Panc1 (cell line): ENCODE results near the gene KCNJ11. TPM values are rescaled to one million over a fixed set of nuclear protein-coding genes. Genes with fewer than 3 reads are reported as not detected.

Experiments
- ATAC-seq: fragments of 200-7000 bp; cut with Tn5 transposase; 2 replicates; pipeline ENCODE4 v1.9.1; 2020; ENCODE audit warnings: mild to moderate bottlenecking, moderate library complexity
- BruUV-seq: library from RNA; stranded (reverse); fragments of 400-500 nt; replicated peaks from 2 replicates; lab custom pipeline; 2021; lab: Mats Ljungman, UMichigan
- CTCF ChIA-PET: fragments of 300-600 bp; sonication (Branson Sonifier 250); formaldehyde crosslinking; loops from one replicate; lab custom pipeline; 2022; ENCODE audit warnings: antibody characterized with exemption; lab: Charles Lee
- POLR2A ChIA-PET: fragments of 300-600 bp; sonication (Branson Sonifier 250); formaldehyde crosslinking; loops from one replicate; lab custom pipeline; 2022; ENCODE audit warnings: antibody characterized with exemption; lab: Charles Lee
- DNase-seq: peaks from one replicate; pipeline ENCODE4 v3.0.0-alpha.2; 2010; ENCODE audit warnings: low read depth, low spot score
- H3K27ac ChIP-seq: 2 replicates; pipeline ENCODE4 v1.5.1; 2011; ENCODE audit warnings: mild to moderate bottlenecking, low read length, inconsistent platforms
- H3K27me3 ChIP-seq: fragments of 200-500 bp; sonication (Bioruptor generic); 2 replicates; pipeline ENCODE4 v1.6.0; 2014; ENCODE audit warnings: low read length, inconsistent platforms; ENCODE audit not compliant: control insufficient read depth, insufficient read depth
- H3K36me3 ChIP-seq: fragments of 200-500 bp; sonication (Bioruptor generic); 2 replicates; pipeline ENCODE4 v1.5.1; 2014; ENCODE audit warnings: inconsistent platforms, mild to moderate bottlenecking, low read length, moderate library complexity; ENCODE audit not compliant: control insufficient read depth, insufficient read depth
- H3K4me1 ChIP-seq: 2 replicates; pipeline ENCODE4 v1.5.1; 2011; ENCODE audit warnings: inconsistent platforms, mild to moderate bottlenecking, low read length, moderate library complexity; ENCODE audit not compliant: control insufficient read depth, insufficient read depth
- H3K4me3 ChIP-seq, 2 experiments: 2 replicates each; pipeline ENCODE4 v1.5.1; 2011 to 2012; ENCODE audit warnings: low read depth in 2 of 2, low read length in 2 of 2, mild to moderate bottlenecking in 2 of 2, inconsistent platforms in 1 of 2, moderate library complexity in 1 of 2
- H3K9me3 ChIP-seq: fragments of 200-500 bp; sonication (Bioruptor generic); 2 replicates; pipeline ENCODE4 v1.5.1; 2014; ENCODE audit warnings: low read depth, mild to moderate bottlenecking, inconsistent platforms, low read length, moderate library complexity; ENCODE audit not compliant: control insufficient read depth, insufficient read depth
- POLR2AphosphoS5 ChIP-seq: IDR thresholded peaks from 2 replicates; pipeline ENCODE4 v1.6.1; 2012; ENCODE audit warnings: mild to moderate bottlenecking, low read depth, low read length, moderate library complexity
- SIN3A ChIP-seq: IDR thresholded peaks from 2 replicates; pipeline ENCODE4 v1.6.1; 2012; ENCODE audit warnings: low read depth, mild to moderate bottlenecking, low read length, moderate library complexity, borderline replicate concordance; ENCODE audit not compliant: insufficient read depth
- TCF7L2 ChIP-seq: IDR thresholded peaks from 2 replicates; pipeline ENCODE4 v1.6.1; 2011; ENCODE audit warnings: mild to moderate bottlenecking, low read depth, low read length, inconsistent platforms
- in situ Hi-C: cut with HindIII; loops from 2 replicates; pipeline ENCODE4 v1.10.0; 2016; ENCODE audit warnings: low sequenced_read_pairs, low pct_unique_long_range_greater_than_20kb
- intact Hi-C: fragments of 100-400 bp; cut with micrococcal nuclease; formaldehyde crosslinking; loops from one replicate; pipeline ENCODE4 v1.10.0; 2022; ENCODE audit not compliant: unreplicated experiment
- total RNA-seq: library from RNA; stranded (reverse); gene quantifications from one replicate; pipeline ENCODE4 v1.2.1, GENCODE V29; 2021; ENCODE audit not compliant: unreplicated experiment
- TF ChIP-seq, protein P1 (sequence below): fragments of 450-650 bp; IDR thresholded peaks from 2 replicates; pipeline ENCODE4 v1.5.1; 2017; ENCODE audit warnings: mild to moderate bottlenecking
- TF ChIP-seq, protein P2 (sequence below), 2 experiments: IDR thresholded peaks; 2 replicates each; pipeline ENCODE4 v1.6.1; 2011 to 2012; ENCODE audit warnings: low read depth in 2 of 2, control low read depth in 1 of 2, low read length in 1 of 2, mild to moderate bottlenecking in 1 of 2, moderate library complexity in 1 of 2; ENCODE audit not compliant: insufficient read depth in 1 of 2

The KCNJ11 gene
- total RNA-seq, 1 experiment from 2014 or later, result 0.67 TPM

DNA sequence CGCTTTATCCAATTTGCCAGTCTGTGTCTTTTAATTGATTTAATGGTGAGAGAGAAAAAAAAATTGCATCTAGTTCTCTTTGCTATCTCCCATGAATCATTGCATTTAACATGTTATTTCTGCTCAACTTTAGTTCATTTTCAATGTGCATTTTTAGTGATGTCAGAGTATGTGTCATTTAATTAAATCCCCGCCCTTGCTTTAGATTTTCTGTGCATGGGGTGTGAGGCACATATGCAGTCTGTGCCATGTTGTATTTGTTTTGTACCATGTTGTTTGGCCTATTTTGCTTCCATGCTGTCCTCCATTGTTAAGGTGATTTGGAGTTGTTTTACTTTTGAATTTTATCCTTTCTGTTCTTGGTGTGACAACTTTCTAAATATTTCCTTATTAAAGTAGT, 45.2 kb downstream of the KCNJ11 start:
- no TSS peak for BruUV-seq
- no peak for TF ChIP-seq SIN3A
- TF ChIP-seq, protein P1, sequence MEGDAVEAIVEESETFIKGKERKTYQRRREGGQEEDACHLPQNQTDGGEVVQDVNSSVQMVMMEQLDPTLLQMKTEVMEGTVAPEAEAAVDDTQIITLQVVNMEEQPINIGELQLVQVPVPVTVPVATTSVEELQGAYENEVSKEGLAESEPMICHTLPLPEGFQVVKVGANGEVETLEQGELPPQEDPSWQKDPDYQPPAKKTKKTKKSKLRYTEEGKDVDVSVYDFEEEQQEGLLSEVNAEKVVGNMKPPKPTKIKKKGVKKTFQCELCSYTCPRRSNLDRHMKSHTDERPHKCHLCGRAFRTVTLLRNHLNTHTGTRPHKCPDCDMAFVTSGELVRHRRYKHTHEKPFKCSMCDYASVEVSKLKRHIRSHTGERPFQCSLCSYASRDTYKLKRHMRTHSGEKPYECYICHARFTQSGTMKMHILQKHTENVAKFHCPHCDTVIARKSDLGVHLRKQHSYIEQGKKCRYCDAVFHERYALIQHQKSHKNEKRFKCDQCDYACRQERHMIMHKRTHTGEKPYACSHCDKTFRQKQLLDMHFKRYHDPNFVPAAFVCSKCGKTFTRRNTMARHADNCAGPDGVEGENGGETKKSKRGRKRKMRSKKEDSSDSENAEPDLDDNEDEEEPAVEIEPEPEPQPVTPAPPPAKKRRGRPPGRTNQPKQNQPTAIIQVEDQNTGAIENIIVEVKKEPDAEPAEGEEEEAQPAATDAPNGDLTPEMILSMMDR, result no peak
- TF ChIP-seq, protein P2, sequence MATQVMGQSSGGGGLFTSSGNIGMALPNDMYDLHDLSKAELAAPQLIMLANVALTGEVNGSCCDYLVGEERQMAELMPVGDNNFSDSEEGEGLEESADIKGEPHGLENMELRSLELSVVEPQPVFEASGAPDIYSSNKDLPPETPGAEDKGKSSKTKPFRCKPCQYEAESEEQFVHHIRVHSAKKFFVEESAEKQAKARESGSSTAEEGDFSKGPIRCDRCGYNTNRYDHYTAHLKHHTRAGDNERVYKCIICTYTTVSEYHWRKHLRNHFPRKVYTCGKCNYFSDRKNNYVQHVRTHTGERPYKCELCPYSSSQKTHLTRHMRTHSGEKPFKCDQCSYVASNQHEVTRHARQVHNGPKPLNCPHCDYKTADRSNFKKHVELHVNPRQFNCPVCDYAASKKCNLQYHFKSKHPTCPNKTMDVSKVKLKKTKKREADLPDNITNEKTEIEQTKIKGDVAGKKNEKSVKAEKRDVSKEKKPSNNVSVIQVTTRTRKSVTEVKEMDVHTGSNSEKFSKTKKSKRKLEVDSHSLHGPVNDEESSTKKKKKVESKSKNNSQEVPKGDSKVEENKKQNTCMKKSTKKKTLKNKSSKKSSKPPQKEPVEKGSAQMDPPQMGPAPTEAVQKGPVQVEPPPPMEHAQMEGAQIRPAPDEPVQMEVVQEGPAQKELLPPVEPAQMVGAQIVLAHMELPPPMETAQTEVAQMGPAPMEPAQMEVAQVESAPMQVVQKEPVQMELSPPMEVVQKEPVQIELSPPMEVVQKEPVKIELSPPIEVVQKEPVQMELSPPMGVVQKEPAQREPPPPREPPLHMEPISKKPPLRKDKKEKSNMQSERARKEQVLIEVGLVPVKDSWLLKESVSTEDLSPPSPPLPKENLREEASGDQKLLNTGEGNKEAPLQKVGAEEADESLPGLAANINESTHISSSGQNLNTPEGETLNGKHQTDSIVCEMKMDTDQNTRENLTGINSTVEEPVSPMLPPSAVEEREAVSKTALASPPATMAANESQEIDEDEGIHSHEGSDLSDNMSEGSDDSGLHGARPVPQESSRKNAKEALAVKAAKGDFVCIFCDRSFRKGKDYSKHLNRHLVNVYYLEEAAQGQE (IDR thresholded peaks at IDR 0.05; ENCODE audit: insufficient read depth in 1 of 2, low read depth in 2 of 2, low read length in 1 of 2), result no peak
- no peak for TF ChIP-seq POLR2AphosphoS5
- TF ChIP-seq TCF7L2, result no peak
- Histone ChIP-seq H3K27ac (no peak overlapping the region), H3K4me1 (no peaks in the 10 kb centered on the region), H3K36me3 (no peaks in the 10 kb centered on the region), H3K27me3 (no peaks in the 10 kb centered on the region), H3K4me3 (no peak overlapping the region), H3K9me3 (no peaks in the 10 kb centered on the region)
- intact Hi-C loops, result no loop called here
- POLR2A ChIA-PET, result no interaction called here
- CTCF ChIA-PET, result no interaction called here
- in situ Hi-C loops, result no loop called here
- DNase-seq, result no peak
- ATAC-seq, result no peak

Other genes starting within 250 kb of the KCNJ11 start
- gene PIK3C2A, start 180.7 kb downstream of the KCNJ11 start, total RNA-seq, result 68.3 TPM
- 62.2 TPM for gene NUCB2, start 111.9 kb downstream of the KCNJ11 start, total RNA-seq
- 8.6 TPM for gene NCR3LG1, start 36.9 kb downstream of the KCNJ11 start, total RNA-seq
- gene ABCC8, start 88.2 kb upstream of the KCNJ11 start, total RNA-seq, result 0.18 TPM
- not detected for gene USH1C, start 155.8 kb upstream of the KCNJ11 start, total RNA-seq
- gene OTOG, start 158.6 kb upstream of the KCNJ11 start, total RNA-seq, result not detected